Stimulated activated CD4-positive, alpha-beta T cell treated with anti-CD3 and anti-CD28 coated beads, Interleukin-15, amount 100 ng/mL, for 1 hour (primary cell): ENCODE measurements around the gene CHFR.
"Not testable (repeated sequence)": the region's sequence is repeated elsewhere in the genome, so short reads cannot be mapped to it uniquely, and the experiment has no call there.

ENCODE experiments used
- DNase-seq, 2 donors: peaks; one replicate each; pipeline ENCODE4 v3.0.0-alpha.2; 2020; ENCODE audit warnings: low read depth in 1 of 2, low spot score in 1 of 2

The CHFR gene

DNA sequence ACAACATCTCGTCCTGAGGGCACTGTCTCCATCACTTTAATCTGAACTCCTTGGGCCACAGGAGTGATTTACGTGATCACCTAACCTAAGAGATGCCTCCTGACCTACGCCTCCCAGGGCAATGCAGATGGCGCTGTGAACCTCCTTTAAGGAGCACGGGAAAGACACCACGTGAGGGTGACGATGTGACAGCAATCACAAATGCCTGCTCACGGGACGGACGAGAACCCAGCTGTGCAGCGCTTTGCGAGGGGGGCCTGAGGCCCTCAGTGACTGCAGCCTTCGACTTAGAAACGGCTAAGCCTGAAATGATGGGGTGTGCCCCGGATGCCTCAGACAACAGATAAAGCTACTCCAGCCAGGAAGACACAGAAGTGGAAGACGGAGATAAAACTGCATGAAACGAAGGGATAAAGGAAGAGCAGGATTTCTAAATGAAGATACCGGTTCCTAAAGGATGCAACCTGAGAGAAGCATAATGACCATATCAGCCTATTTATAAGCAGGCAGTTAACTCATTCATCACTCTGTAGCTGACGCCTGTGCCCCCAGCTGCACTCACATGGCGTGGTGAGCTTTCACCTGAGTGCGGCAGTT lies 44.9 kb downstream of the CHFR start:
- no peak for DNase-seq

GRCh38 chr12:132841151-132841550 lies 46.3 kb downstream of the CHFR start:
- no peak for DNase-seq

GRCh38 chr12:132840536-132840935 lies 46.9 kb downstream of the CHFR start:
- no peak for DNase-seq

DNA sequence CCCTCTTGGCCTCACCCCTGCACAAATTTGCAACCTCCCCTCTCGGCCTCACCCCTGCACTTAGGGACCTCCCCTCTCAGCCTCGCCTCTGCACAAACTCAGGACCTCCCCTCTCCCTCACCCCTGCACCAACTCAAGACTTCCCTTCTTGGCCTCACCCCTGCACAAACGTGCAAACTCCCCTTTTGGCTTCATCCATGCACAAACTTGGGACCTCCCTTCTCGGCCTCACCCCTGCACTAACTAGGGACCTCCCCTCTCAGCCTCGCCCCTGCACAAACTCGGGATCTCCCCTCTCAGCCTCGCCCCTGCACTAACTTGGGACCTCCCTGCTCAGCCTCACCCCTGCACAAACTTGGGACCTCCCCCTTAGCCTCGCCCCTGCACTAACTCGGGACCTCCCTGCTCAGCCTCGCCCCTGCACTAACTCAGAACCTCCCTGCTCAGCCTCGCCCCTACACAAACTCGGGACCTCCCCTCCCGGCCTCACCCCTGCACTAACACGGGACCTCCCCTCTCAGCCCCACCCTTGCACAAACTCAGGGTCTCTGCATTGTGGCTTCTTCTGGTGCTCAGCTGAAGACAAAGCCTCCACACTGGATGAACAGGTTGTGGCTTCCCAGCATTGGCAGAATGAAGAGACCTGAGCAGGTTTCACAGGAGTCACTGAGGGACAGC lies 47.7 kb downstream of the CHFR start:
- DNase-seq: no peak

- DNase-seq: no peak
Observed at GRCh38 chr12:132838410-132839080, 48.9 kb downstream of the CHFR start.

DNA sequence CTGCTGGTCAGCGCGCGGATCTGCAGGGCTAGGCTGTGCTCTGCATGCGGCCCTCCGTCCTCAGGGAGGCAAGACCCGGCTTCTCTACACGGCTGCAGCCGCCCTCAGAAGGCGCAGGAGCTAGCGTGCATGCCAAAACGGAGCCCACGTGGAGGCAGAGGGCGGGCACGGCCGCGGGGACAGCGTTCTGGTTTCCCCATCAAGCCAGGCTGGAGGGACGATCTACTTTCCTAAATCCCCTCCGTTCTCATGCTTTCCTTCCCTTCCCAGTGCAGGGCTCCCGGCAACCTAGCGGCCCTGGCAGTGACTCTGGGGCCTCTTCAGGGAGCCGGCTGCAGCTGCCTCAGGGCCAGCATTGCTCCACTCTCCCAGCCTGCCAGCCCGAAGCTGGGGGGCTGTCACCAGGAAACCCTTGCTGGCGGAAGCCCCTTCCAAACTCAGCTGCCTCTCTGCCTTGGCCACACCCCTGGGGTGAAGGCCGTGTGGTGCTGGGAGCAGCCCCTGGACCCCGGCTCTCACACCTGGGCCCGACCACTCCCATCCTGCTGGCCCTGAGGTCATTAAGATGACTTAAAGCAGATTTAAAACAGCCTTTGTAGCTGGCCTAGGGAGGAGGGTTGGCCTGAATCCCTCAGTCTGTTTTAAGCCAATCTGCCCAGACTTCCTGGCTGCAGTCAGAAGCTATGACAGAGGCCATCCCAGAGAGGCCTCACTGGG lies 49.6 kb downstream of the CHFR start:
- DNase-seq: no peak

DNA sequence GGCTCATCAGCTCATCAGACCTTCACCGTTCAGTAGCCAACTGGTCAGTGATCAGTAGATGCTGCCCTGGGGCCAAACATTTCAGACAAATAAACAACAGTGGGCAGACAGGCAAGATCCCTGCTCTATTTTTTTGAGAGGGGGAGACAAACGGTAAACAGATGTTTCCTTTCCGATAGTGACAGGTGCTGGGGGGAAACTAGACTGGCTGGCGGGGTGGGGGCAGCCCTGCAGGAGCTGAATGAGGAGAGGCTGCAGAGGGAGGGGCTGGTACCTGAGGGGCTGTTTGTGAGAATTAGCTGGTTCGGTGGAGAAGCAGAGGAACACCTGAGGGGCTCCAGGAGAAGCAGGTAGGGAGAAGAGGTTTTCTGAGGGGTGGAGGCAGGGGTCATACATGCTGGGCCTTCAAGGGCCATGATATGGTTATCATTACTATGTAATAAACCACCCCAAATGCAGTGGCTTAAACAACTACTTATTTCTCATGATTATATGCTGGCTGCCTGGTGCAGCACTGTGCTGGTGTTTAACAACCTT lies 50.5 kb downstream of the CHFR start:
- DNase-seq: no peak

DNA sequence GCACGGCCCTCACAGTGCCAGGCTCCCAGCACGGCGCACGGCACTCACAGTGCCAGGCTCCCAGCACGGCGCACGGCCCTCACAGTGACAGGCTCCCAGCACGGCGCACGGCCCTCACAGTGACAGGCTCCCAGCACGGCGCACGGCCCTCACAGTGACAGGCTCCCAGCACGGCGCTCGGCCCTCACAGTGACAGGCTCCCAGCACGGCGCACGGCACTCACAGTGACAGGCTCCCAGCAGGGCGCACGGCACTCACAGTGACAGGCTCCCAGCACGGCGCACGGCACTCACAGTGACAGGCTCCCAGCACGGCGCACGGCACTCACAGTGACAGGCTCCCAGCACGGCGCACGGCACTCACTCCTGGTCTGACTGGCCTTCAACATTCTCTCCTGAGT lies 51.2 kb downstream of the CHFR start:
- DNase-seq: not testable (repeated sequence)

DNA sequence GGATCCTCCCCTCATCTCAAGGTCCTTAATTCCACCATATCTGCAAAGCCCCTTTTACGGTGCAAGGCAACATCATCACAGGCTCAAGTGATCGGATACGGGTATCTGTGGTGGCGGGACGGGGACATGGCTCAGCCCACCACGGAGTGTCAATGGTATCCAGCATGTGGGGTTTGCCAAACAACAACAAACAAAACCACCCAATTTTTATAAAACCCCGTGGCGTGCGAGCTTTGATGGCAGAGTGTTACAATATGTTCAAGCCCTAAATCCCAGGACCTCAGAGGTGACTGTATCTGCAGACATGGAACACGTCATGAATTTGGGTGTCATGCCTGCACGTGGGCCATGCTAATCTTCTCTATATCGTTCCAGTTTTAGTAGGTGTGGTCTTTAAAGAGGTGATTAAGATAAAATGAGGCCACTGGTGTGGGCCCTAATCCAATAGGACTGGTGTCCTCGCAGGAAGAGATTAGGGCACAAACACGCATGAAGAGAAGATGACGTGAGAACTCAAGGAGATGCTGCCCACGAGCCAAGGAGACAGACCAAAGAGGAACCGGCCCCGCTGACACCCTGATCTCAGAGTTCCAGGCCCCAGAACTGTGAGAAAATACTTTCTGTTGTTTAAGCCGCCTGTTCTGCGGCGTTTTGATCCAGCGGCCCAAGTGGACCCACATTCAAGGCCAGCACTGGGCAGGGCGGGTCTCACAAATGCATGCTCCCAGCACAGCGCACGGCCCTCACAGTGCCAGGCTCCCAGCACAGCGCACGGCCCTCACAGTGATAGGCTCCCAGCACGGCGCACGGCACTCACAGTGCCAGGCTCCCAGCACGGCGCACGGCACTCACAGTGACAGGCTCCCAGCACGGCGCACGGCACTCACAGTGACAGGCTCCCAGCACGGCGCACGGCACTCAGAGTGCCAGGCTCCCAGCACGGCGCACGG lies 52.1 kb downstream of the CHFR start:
- DNase-seq: no peak

- no peak for DNase-seq
Observed at GRCh38 chr12:132834181-132834711, 53.2 kb downstream of the CHFR start.

DNA sequence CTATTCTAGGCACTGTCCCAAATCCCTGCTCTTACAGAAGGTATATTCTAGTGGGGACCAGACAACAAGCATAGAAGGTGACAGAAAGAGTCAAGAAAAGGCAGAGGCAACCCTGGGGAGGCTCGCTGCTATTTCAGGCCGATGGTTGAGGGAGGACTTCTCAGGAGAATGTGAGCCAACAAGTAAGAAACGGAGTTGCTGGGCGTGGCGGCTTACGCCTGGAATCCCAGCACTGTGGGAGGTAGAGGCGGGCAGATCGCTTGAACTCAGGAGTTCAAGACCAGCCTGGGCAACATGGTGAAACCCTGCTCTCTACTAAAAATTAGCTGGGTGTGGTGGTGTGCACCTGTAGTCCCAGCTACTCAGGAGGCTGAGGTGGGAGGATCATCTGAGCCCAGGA lies 54.1 kb downstream of the CHFR start:
- no peak for DNase-seq

DNA sequence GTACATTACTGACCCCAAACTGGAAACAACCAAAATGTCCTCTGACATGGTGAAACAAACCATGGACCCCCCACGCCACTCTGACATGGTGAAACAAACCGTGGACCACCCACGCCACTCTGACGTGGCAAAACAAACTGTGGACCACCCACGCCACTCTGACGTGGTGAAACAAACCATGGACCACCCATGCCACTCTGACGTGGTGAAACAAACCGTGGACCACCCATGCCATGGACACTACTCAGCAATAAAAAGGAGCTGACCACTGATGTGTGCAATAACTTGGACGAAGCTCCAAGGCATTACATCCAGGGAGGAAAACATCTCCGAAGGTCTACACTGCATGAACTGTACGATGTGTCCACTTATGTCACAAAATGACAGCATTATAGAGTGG lies 55.6 kb downstream of the CHFR start:
- DNase-seq: no peak

- DNase-seq: peak; percentile 90 to 95
Observed at GRCh38 chr12:132828706-132829534, 58.5 kb downstream of the CHFR start, which contains the start of gene GOLGA3. GOLGA3 (minus strand) TSS chr12:132828869; CDS start chr12:132822128, 6,741 bp downstream.

DNA sequence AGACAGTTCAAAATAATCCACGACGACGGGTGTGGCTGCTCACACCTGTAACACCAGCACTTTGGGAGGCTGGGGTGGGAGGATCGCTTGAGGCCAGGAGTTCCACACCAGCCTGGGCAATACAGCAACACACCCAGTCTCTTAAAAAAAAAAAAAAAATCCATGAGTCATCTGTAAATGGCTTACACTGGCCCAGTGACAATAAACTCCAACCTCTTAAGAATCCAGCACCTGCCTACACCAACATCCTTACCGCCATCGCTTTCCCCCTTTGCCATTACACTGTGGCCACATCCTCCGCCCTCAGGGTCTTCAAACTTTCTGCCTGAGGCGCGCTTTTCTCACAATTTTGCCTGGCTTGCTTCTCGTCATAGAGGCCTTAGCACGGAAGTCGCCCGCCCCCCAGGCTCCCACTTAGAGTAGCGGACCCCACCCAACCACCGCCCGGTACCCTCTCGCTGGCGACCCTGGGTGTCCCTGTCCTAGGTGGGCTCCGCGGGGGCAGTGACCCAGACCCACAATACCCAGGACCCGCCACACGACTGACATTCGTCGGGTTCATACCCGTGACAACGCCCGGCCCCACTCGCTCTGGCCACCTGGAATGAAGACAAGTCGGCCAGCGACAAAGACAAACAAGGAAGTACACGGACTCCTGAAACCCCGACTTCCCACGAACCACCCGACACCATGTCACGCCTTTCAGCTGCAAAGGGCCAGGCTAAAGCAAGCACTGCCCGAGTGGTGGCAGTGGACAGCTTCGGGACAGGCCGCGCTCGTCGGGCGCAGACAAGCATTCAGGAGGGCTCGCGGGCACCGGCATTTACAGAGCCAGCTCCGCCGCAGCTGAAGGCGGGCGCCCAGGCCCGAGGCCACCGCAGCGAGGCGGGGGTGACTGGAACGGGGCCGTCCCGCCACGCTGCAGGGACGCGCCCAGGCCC lies 59.4 kb downstream of the CHFR start:
- peak in 1 of 2 donors; percentile 5 for DNase-seq

- DNase-seq: no peak
Observed at GRCh38 chr12:132825861-132826260, 61.5 kb downstream of the CHFR start.

- DNase-seq: no peak
Observed at GRCh38 chr12:132825089-132825488, 62.3 kb downstream of the CHFR start.

GRCh38 chr12:132824053-132824452 lies 63.4 kb downstream of the CHFR start:
- DNase-seq: no peak

DNA sequence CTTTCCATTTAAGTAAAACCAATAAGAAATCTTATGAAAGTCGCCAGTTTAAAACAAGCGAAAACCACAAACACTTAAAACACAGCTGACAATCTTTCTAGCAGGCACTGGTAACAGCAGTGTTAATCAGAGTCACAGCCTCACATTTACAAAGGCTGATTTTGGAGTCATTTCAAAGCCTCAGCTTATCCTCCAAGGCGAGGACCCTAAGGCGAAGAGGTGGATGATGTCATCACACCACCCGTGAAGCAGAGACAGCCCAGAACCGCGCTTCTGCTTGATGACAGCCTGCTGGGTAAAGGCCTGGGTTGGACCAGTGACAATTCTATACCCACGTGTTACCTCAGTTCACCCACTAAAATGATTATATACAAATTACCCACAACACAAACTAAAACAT lies 68.8 kb downstream of the CHFR start:
- no peak for DNase-seq
